AG04450 (cell line): ENCODE data around the gene NT5C2. TPM values are rescaled to one million over a fixed set of nuclear protein-coding genes. Genes with fewer than 3 reads are reported as not detected.
"Not testable (repeated sequence)": the region's sequence is repeated elsewhere in the genome, so short reads cannot be mapped to it uniquely, and the experiment has no call there.

Source experiments
- CTCF ChIA-PET: fragments of 300-600, 350-600 bp; formaldehyde crosslinking; extraction: SDS; loops from one replicate; lab custom pipeline; 2022; ENCODE audit warnings: antibody characterized with exemption, inconsistent platforms; lab: Charles Lee
- POLR2A ChIA-PET: fragments of 350-600 bp; formaldehyde crosslinking; extraction: SDS; loops from one replicate; lab custom pipeline; 2021; ENCODE audit warnings: antibody characterized with exemption, inconsistent platforms; lab: Yijun Ruan, JAX
- DNase-seq: peaks from one replicate; pipeline ENCODE4 v3.0.0-alpha.2; 2011; ENCODE audit warnings: low read depth, low spot score
- H3K27ac ChIP-seq: one replicate; pipeline ENCODE4 v1.5.1; 2012; ENCODE audit warnings: low read depth, low read length, control low read depth
- H3K27me3 ChIP-seq: one replicate; pipeline ENCODE4 v1.6.0; 2012; ENCODE audit warnings: low read length; ENCODE audit not compliant: control insufficient read depth, insufficient read depth
- H3K4me3 ChIP-seq: 2 replicates; pipeline ENCODE4 v1.5.1; 2011; ENCODE audit warnings: mild to moderate bottlenecking, low read depth, low read length, control low read depth
- H3K9me3 ChIP-seq: 2 replicates; pipeline ENCODE4 v1.5.1; 2012; ENCODE audit warnings: low read length; ENCODE audit not compliant: control insufficient read depth, insufficient read depth
- polyA plus RNA-seq: library from polyadenylated mRNA; depleted of rRNA; stranded (reverse); fragments of >200 nt; gene quantifications from 2 replicates; pipeline ENCODE4 v1.2.3, GENCODE V29; 2011
- TF ChIP-seq, protein P1 (sequence below): IDR thresholded peaks from 2 replicates; pipeline ENCODE4 v1.5.1; 2011; ENCODE audit warnings: low read depth, low read length, control low read depth, inconsistent platforms

The NT5C2 gene
- polyA plus RNA-seq, 1 experiment: 117 TPM

DNA sequence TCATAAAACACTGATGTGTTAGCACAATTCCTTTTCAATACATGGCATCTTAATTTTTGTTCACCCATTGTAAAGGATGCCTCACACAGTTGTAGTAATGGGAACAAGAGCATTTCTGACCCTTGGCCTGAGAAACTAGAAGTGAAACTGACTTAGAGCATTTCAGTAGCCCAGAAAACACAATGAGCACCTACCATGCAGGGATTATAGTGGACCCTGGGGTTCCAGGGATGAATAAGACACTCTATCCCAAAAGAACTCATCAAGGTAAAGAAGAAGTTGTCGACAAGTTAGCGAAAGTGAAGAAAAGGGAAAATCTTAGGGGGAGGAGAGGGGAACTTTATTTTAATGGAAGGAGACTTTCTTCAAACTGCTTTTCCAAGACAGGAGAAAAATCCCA is 125.6 kb downstream of the NT5C2 start:
- ChIA-PET POLR2A (interaction anchor here (0.6 kb wide), 1 partner anchor 138 kb away, joined by 5 read pairs; no protein-coding TSS in a partner anchor), CTCF (interaction anchor here (4.0 kb wide), 1 partner anchor 151 kb away, joined by 46 read pairs; the partner anchor contains the start of gene CNNM2)
- TF ChIP-seq, protein P1, sequence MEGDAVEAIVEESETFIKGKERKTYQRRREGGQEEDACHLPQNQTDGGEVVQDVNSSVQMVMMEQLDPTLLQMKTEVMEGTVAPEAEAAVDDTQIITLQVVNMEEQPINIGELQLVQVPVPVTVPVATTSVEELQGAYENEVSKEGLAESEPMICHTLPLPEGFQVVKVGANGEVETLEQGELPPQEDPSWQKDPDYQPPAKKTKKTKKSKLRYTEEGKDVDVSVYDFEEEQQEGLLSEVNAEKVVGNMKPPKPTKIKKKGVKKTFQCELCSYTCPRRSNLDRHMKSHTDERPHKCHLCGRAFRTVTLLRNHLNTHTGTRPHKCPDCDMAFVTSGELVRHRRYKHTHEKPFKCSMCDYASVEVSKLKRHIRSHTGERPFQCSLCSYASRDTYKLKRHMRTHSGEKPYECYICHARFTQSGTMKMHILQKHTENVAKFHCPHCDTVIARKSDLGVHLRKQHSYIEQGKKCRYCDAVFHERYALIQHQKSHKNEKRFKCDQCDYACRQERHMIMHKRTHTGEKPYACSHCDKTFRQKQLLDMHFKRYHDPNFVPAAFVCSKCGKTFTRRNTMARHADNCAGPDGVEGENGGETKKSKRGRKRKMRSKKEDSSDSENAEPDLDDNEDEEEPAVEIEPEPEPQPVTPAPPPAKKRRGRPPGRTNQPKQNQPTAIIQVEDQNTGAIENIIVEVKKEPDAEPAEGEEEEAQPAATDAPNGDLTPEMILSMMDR: no peak
- Histone ChIP-seq H3K27ac (no peak overlapping the region), H3K4me3 (no peak overlapping the region), H3K9me3 (no peaks in the 10 kb centered on the region), H3K27me3 (no peaks in the 10 kb centered on the region)
- DNase-seq: no peak

- POLR2A ChIA-PET: interaction anchor here (0.6 kb wide), 1 partner anchor 138 kb away, joined by 5 read pairs; no protein-coding TSS in a partner anchor
- not testable (repeated sequence) for H3K27ac ChIP-seq, DNase-seq, H3K4me3 ChIP-seq, H3K9me3 ChIP-seq, H3K27me3 ChIP-seq
- CTCF ChIA-PET: interaction anchor here (1.5 kb wide), 1 partner anchor 149 kb away, joined by 5 read pairs; the partner anchor contains the start of gene CNNM2
Measured at GRCh38 chr10:103067099-103067477, 126.0 kb downstream of the NT5C2 start.

- no peaks in the 10 kb centered on the region for H3K9me3 ChIP-seq
- no peak for DNase-seq
- H3K27ac ChIP-seq: no peak overlapping the region
- no peak overlapping the region for H3K4me3 ChIP-seq
- ChIA-PET POLR2A (interaction anchor here (0.6 kb wide), 2 partner anchors 137 to 230 kb away, joined by 3 to 5 read pairs; no protein-coding TSS in a partner anchor), CTCF (interaction anchor here (0.6 to 1.5 kb wide), 3 partner anchors 149 to 233 kb away, joined by 3 to 5 read pairs (median 4); partner anchors contain the start of gene CNNM2)
- TF ChIP-seq, protein P1: no peak
- no peaks in the 10 kb centered on the region for H3K27me3 ChIP-seq
Measured at GRCh38 chr10:103066141-103067098, 126.7 kb downstream of the NT5C2 start.

GRCh38 chr10:103064956-103065355 is 128.1 kb downstream of the NT5C2 start:
- ChIA-PET CTCF (interaction anchor here (1.4 to 4.7 kb wide), 2 partner anchors 148 to 163 kb away, joined by 6 to 32 read pairs; partner anchors contain the start of gene CNNM2), POLR2A (no interaction called here)
- H3K27me3 ChIP-seq: no peaks in the 10 kb centered on the region
- no peak overlapping the region for H3K4me3 ChIP-seq
- H3K9me3 ChIP-seq: no peaks in the 10 kb centered on the region
- no peak for DNase-seq
- TF ChIP-seq, protein P1: no peak
- no peak overlapping the region for H3K27ac ChIP-seq

DNA sequence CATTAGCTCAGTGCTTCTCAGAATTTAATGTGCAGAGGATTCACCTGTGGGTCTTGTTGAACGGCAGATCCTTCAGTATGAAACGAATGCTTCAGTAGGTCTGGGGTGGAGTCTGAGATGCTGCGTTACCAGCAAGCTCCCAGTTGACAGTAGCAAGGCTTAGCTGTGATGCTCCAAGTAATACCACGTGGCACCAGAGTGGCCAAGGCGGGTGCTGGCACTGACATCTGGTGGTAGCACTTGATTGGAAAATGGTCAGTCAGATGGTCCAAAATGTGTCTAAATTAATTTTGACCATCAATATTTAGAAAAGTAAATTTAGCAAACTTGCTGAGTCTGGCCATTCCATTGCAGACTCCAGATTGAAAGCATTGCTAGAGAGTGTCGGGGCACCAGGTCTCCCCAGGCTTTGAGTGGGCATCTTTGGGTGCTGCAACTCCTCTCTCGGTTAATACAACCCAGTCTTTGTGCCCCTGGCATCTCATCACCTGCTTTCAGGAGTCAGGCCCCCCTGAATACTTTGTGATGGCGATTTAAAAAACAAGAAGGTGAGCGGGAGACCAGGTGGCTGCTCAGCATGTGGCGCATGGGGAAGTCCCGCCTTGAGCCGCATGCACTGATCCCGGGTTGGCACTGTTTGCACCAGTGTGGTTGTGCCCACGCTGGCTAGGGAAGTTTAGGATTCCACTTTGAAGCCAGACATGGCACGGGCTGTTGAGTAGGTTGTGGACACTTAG is 130.1 kb downstream of the NT5C2 start:
- H3K27ac ChIP-seq: no peak overlapping the region
- H3K9me3 ChIP-seq: peaks cover 4% of the 10 kb centered on the region; the same call in 1 of the 2 replicates
- H3K27me3 ChIP-seq: no peaks in the 10 kb centered on the region
- no peak overlapping the region for H3K4me3 ChIP-seq
- TF ChIP-seq, protein P1: peak; percentile 30
- ChIA-PET POLR2A (interaction anchor here (0.7 kb wide), 1 partner anchor 145 kb away, joined by 3 read pairs; the partner anchor contains the start of gene CNNM2), CTCF (interaction anchor here (0.8 to 4.7 kb wide), 6 partner anchors 10 to 229 kb away, joined by 3 to 32 read pairs (median 4); partner anchors contain the start of gene CNNM2)
- no peak for DNase-seq
